GM23248 (cell line): ENCODE results near the gene PEPD.

Source experiments
- EZH2 ChIP-seq: fragments of 200-600 bp; sonication (generic); IDR thresholded peaks from 2 replicates; pipeline ENCODE4 v1.6.1; 2018; ENCODE audit warnings: antibody characterized with exemption, mild to moderate bottlenecking; ENCODE audit not compliant: insufficient read depth, poor library complexity, severe bottlenecking
- EZH2phosphoT487 ChIP-seq: fragments of 200-600 bp; sonication (generic); IDR thresholded peaks from 2 replicates; pipeline ENCODE4 v1.6.1; 2018; ENCODE audit warnings: antibody characterized with exemption, moderate library complexity, mild to moderate bottlenecking, low read depth; ENCODE audit not compliant: insufficient read depth

- TF ChIP-seq EZH2phosphoT487 (no peak), EZH2 (no peak)
These were observed 166.1 kb downstream of the PEPD start for GRCh38 chr19:33355535-33355934.
